ENCODE measurements around the gene RAB20.

- TF ChIP-seq CTCF (IDR thresholded peaks at IDR 0.05 in 2 of 3, conservative IDR thresholded peaks at IDR 0.05 in 1 of 3; ENCODE audit: control insufficient read depth in 2 of 3, extremely low read depth in 1 of 3, insufficient read depth in 1 of 3, low read depth in 3 of 3, low read length in 3 of 3) (no peak), EZH2 (IDR thresholded peaks at IDR 0.05; ENCODE audit: borderline replicate concordance, control insufficient read depth, low read depth, low read length) (no peak), YY1 (IDR thresholded peaks at IDR 0.05; ENCODE audit: low read depth, low read length) (peak; percentile 23), NFIC (IDR thresholded peaks at IDR 0.05; ENCODE audit: low read depth, low read length) (no peak), IRF3 (IDR thresholded peaks at IDR 0.05) (no peak), FOXM1 (IDR thresholded peaks at IDR 0.05; ENCODE audit: low read depth, low read length) (no peak), CREM (IDR thresholded peaks at IDR 0.05; ENCODE audit: low read depth) (no peak; the same call in 1 of the 2 replicates), POLR2A (IDR thresholded peaks at IDR 0.05; ENCODE audit: low read depth, low read length) (peak; percentile 61), HDAC2 (IDR thresholded peaks at IDR 0.05) (no peak), FOS (IDR thresholded peaks at IDR 0.05; ENCODE audit: borderline replicate concordance, extremely low read depth, insufficient read length) (no peak), RFX5 (IDR thresholded peaks at IDR 0.05; ENCODE audit: low read depth, low read length) (no peak), RAD21 (IDR thresholded peaks at IDR 0.05; ENCODE audit: insufficient read depth, low read depth, low read length) (peak; percentile 7; the same call in 1 of the 2 replicates)
These were observed at the start of gene RAB20 for GRCh38 chr13:110561344-110562035.
